ENCODE measurements around the gene PCDH9. TPM values are rescaled to one million over a fixed set of nuclear protein-coding genes. Genes with fewer than 3 reads are reported as not detected.

PCDH9 gene
- polyA plus RNA-seq, 5 donors: 1.7 to 3.8 (median 2.4) TPM

DNA sequence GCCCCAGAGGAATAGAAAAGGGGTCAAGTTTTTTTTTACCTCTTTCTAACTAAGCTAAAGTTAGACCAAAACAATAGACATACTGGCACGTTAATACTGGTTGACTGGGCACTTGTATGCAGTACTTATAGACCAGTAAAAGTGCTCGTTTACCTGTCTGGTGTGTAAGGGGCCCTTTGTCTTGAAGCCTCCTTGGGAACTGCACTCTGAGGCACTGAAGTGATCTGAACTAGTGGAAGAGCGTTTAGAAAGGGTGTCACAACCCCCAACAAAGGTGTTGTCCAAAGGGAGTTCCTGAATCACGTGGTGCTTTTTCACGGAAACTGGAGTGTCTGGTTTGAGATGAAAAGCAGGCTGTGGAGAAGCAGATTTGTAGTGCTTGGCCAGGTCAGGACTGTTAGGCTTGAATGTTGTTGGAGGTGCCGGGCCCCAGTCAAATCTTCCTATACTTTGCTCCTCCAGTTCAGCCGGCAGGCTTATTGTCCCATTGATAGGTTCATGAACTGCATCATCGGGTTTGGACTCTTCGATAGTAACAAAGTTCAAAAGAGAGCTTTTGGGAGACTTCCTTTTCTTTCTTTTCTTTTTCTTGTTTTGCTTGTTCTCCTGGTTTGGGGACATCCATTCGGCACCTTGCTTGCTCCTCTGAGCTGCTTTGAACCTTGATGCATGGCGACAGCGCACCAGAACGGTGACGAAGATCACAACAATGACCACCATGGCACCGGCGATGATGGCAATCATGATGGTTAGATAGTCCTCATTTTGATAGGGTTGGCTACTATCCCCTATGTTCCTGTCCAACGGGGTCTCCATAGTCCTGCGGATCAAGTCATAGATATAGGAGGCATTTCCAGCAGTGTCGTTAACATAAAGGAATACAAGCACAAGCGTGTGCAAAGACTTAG, 4.6 kb downstream of the PCDH9 start:
- no peak for DNase-seq

DNA sequence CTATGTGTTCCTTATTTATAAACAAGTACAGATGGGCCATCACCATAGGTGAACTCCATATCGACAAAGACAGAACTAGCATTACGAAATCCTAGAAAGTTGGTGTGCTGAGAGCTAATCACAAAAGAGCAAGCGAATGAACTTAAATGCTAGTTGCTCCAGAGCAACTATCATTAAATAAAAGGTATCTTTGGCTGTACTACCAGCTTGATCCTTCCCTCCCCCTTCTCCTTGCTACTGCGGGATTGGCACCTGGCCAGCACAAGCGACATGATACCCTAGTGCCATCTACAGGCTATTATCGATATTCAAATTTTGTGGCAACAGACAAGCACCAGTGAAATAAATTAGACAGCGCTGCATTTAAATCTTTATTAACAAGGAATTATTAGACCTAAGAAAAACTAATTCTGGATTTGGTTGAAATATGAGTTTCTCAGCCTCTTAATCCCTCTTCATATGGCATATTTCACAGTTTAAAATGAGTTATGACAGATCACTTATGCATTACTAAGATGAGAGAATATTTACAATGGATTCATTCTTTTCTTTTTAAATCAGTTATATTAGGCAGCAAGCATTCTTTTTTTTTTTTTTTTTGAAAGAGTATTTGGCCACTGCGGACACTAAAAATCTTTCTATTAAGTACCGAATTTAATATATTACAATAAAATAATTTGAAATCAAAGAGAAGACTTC, 5.8 kb downstream of the PCDH9 start:
- DNase-seq: peak; percentile 74 to 82

DNA sequence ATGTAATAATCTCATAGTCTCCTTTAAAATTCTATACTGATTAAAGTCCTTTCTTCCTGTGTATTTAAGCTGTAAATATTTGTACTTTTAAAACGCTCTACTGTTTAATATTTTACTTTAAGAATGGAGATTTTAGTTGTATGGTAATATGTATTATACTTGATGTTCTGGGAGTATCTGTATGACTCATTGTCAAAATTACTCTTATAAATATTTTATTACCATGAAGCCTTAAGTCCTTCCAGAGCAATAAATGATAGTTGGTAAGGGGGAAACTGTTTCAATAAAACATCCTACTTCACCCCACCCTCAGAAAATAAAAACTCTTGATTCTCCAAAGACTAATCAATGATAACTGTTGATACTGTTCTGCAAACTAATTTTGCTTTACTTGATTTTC, 6.4 kb downstream of the PCDH9 start:
- DNase-seq: no peak

DNA sequence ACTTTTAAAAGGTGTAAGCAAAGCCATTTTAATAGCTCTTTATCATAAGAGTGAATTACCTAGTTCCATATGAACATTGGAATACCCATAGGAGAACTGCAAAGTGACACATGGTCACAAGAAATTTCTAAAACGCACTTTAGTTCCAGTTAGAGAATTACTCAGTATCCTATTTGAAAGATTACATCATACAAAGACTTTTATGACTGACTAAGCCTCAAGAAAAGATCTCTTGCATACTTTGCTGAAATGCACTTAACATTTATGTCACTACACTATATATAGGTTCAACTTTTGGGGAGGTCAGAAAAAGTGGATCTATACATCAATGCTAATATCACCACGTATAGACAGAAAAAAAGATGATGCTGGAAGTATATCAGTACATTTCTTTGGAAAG, 7.1 kb downstream of the PCDH9 start:
- no peak for DNase-seq

DNA sequence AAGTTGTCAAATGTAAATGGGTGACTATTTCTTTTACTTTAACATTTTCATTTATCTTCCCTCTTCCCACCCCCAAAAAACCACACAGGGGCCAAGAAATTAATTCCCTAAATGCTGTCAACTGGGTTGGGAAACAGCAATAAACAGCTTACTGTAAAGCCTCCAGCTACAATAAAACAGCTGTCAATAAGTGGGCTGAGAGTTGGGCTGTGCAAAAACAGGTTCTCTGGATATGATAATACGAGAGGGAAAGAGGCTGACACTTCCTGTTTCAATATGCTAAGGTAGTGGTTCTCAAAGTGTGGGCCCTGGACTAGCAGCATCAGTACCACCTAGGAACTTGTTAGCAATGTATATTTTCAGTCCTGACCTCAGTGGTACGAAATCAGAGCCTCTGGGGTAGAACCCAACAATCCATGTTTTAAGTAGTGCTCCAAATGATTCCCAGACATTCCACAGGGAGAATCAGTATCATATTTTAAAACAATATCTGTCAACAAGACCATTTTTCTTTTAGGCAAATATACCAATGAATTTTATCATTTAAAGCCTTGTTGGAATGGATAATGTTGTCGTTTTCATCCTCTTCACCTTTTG, 8.4 kb downstream of the PCDH9 start:
- no peak for DNase-seq

DNA sequence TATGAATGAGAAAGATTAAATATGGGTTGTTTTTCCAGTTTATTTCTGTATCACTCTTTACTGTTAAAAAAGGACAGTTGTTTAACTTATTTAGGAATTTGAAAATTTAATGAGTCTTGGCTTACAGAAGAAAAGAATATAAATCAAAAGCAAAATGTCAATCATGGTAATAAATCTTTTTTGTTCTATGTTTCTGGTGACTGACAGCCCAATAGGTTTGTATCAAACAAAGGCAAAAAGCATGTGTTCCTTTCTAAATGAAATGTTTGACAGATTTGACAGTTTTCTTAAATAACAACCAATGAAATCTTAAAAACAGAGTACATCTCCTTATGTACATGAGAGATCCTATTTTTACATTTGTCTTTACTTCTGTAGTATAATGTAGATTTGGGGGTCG, 11.0 kb downstream of the PCDH9 start:
- DNase-seq: no peak

DNA sequence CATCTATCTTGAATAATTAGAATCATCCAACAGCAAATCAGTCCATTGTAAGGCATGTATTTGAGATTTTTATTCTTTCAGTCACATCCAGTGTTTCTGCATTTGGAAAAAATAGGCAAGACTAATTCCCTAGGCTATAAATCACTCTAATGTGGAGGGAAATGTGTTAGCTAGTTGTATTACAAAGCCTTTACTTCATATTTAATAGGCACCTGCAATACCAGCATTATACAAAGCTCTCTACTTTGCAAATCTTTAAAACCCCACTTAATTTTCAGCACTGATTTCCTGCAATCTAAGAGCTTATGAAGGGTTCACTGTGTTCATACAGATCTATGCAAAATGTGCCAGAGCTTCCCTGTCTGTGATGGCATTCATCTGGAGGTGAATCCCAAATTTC, 12.3 kb downstream of the PCDH9 start:
- DNase-seq: no peak

DNA sequence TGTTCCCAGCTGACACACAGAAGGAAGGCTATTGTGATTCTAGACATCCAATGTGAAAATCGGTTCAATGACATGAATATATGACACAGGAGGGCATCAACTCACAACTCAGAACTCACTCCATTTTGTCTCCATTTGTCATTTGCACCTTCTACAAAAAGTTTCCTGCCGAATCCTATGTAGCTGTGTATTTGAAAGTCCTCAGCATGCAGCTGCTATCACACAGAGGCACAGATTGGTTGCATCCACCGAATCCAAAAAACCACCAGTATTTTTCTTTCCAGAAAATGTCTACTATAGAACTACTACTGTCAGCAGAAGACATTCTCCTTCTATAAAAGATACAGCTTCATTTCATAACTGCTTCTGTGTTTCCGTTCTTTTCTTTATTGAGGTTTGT, 13.3 kb downstream of the PCDH9 start:
- DNase-seq: no peak

DNA sequence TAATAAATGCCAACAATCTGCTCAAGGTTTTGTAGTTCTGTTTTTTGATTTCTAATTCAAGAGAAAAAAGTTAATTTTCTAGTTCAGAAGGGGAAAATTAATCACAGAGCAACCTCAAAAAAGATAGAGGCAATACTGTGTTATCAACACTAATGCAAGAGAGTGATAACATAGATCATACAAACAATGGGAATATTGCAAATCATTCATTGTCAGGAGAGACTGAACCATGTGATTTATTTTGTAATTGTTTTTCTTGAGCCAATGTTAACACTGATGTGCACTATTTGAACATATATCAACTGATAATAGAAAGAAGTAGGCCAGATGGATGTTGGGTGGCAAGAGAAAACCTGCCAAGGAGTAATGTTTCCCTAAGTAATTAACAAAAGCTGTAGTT, 19.9 kb downstream of the PCDH9 start:
- DNase-seq: no peak

DNA sequence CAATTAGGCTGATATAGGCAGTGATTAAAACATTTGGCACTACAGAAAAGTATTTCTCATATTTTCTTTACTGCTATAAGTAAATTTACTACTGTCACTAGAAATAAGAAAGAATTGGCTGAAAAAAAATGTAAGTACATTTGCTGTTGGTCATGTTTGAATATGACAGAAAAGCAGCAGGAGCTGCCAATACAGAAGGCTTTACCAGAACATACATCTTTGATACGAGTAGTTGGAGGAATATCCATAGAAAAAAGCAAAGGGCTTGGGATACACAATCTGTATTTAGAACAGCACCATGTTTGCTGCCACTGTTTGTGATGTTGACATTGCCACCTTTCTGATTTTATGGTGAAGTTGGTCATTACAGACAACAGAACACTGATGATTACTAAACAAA, 21.6 kb downstream of the PCDH9 start:
- DNase-seq: no peak

DNA sequence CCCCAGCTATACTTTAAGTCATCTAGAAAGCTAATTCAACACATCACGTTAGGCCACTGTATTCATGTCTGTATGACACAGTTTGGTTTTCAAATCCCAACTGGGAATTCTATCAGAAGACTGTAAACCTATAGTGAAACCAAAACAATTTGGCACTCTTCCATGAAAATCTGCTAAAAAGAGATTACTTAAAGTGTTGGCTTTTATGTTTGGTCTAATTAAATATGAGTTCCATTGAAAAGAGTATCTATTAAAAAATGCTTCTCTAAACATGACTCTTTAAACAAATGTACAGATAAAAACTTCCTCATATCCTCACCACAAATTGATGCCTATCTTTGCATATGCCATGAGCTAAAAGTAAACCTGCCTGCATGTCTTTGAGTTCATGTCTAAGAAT, 25.4 kb downstream of the PCDH9 start:
- no peak for DNase-seq

DNA sequence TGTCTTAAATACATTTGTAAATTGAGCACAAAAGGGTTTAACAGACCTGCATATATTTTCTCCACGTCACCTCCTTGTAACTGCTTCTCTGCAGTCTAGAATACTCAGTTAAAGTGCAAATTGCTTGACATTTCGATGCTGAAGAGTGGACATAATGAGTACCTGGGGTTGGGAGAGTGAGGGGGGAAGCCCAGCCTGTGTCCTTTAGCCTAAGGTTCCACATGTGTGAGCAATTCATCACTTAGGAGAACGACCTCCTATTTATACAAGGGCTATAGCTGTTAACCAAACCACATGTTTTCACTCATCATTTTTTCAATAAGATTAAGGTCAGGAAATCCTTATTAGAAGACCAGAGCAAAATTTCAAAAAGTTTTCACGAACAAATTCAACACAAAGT, 29.5 kb downstream of the PCDH9 start:
- no peak for DNase-seq

DNA sequence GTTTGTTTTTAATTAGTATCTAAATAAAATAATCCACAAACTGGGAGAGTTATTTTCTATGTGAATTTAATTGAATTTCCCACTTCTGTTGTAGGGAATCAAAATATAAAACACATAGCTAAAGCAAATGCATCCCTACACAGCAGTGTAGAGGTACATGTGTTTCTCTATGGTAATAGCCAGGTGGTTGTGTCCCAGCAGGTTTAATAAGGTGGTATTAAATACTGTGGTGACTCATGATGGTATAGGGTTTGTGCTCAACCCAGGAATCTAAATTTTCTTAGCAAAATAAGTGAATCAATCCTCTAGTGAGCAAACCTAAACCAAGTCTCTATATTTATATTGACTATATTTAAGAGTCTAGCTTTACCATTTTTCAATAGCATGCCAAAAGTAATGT, 30.0 kb downstream of the PCDH9 start:
- no peak for DNase-seq

DNA sequence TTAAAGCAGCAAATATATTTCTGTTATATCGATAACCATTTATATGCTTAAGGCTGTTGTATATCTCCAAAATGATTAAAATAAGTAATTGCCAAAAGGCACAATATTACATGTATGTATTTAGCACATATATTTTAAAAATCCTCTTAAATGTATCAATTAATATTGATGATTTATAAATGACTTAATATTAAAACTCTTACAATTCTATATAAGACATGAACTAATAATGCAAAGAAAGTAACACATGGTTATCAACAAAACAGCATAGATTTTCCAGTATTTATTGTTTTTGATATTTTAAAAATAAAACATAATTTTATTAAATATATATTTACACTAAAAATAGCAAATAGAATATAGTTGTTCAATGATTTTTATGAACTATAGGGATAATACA, 32.4 kb downstream of the PCDH9 start:
- no peak for DNase-seq

DNA sequence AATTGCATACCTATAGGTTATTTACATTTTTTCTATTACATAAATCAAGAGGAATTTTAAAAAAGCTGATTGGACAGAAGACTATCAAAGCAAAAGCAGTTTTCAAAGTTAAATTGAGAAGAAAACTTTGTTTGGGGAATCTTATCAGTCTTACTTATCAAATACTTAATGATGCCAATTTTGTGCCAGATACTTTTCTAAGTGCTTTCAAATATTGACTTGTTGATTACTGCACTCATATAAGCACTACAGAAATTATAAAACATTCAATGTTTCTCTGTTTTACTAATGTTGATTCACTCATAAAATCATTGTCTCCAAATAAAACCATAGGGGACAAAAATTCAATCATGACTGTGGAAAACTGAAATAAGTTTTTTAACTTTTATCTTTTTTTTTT, 36.2 kb downstream of the PCDH9 start:
- DNase-seq: no peak

DNA sequence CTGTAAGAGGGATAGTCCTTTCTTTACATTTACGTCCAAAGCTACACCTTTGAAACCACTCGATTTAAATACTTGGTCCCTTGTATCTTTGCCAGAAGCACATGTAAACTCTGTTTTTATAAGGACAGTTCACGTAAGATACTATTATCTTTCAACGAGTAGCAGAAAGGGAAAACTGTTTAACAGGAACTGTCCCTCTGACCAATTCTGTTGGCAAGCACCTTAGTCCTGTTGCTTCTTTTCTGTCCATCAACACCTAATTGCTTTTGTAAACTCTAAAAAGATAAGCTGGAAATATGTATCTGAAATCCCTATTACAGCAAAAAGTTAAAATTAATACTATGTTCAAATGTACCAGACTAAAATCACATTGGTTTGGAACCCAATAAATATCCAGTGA, 37.4 kb downstream of the PCDH9 start:
- DNase-seq: no peak

DNA sequence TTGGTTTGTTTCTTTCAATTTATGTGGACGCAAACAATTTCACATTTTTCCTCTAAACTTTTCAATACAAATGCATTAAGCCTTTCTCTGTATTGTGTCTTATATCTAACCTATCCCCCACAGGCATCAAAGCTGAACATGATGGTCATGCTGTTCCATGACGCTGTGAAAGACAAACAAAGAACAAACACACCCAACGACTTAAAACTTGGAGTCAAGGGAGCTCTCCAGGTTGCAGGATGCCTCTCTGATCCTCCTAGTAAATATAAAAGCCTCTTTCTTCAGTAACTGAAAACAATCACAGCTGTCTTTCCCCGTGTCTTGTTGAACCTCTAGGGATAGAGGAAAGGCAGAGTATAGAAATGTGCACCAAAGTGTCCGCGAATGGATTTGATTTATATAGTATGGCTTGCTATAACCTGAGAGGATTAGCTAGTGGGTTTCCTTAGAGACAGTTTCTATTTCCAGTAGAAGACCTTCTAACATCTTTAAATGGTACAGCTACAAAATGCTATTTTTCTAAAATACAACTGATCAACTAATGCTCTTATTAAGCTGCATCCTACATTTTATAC, 43.1 kb downstream of the PCDH9 start:
- DNase-seq: no peak

DNA sequence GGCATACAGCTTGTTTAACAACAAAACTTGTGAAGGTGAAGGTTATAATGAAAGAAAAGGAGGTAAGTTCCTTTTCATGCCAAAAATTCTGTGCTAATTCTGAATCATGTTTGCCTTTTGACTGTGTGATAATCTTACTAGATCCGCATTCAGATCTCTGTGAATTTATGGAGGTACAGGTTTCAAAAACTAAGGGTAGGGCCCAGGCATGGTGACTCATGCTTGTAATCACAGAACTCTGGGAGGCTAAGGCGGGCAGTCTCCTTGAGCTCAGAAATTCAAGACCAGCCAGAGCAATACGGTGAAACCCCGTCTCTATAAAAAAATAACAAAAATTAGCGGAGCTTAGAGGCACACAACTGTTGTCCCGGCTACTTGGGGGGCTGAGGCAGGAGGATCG, 45.9 kb downstream of the PCDH9 start:
- no peak for DNase-seq

DNA sequence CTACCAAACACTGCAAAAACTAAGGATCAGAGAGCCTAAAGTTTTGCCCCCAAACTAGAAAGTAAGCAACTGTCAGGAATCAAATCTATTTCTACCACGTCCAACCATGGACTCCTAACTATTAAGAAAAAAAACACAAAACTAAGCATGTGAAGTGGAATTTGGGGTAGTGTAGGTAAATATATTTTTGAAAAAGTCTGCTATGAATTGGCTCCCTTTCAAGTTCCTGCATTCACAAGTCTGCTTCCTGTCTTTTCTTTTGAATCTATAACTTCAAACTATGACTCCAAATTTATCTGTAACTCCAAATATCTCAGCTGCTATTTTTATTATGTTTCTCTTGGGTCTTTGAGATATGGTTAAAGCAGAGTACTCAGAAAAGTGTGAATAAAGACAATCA, 47.0 kb downstream of the PCDH9 start:
- no peak for DNase-seq

DNA sequence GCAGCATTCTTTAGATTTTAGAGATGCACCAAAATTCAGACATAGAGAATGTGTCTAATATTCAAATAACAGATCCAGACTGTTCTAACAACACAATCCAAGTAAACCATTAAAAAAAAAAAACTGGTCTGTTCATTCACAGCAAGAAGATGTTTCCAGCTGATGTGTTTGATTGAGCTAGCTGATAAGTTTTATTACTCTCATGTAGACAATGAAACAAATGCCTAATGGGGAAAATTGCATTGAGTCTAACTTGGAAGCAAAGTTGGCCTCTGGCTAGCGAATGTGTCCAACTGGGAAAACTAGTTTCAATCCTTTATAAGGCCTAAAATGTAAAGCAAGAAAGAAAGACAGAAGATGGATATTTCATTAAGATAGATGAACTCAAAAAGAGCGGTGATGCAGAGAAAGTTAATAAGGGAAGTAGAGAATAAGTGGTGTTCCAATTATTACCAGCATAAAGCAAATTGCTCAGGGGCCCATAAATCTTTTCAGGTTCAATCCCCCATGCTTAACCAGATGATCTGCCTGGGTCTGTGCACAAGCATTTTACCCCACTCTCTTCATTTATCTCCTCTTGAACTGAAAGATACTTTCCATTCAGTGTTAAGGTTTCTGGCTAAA, 54.2 kb downstream of the PCDH9 start:
- no peak for DNase-seq

DNA sequence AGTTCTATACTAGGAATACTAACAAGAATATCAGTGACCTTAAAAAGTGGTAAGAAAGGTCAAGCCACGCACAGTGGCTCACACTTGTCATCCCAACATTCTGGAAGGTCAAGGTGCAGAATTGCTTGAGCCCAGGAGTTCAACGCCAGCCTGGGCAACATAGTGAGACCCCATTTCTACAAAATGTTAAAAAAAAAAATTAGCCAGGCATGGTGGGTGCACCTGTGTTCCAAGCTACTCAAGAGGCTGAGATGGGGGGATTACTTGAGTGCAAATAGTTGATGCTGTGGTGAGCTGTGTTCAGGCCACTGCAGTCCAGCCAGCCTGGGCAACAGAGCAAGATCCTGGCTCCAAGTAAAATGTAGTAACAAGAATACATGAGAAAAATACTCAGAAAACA, 61.8 kb downstream of the PCDH9 start:
- DNase-seq: no peak

DNA sequence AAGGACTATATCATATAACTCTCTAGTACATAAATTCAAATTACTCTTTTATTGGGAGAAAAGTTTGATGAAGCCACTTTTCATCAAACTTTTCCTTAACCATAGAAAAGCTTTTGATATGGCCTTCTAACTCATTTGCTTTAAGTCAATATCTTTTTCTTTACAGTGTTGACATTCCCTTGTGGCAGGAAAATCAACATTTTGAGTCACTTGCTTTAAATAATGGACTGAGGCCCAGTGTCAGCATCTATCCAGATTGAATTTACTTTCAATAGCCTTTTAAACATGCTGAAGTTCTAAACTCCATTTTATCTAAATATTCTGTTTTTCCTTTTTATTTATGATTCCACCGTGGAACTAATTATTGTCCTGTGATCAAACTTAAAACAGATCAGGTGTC, 62.7 kb downstream of the PCDH9 start:
- no peak for DNase-seq
